ENCODE data around the gene RIPOR2. TPM values are rescaled to one million over a fixed set of nuclear protein-coding genes. Genes with fewer than 3 reads are reported as not detected.

Gene RIPOR2
- total RNA-seq, 1 donor from 2014 or later, result 9.4 TPM

GRCh38 chr6:24856901-24857670, 78.7 kb downstream of the RIPOR2 start:
- H3K9me3 Mint-ChIP-seq, result no peaks in the 10 kb centered on the region
- intact Hi-C loops (cut with micrococcal nuclease), result loop anchor here (1.0 to 5.0 kb wide), 6 partner anchors 52 to 310 kb away; no protein-coding TSS in a partner anchor
- no peaks in the 10 kb centered on the region for H3K27me3 Mint-ChIP-seq (ENCODE audit: low read depth)
- peaks cover 61% of the 10 kb centered on the region for H3K36me3 Mint-ChIP-seq (ENCODE audit: low read depth)
- DNase-seq (ENCODE audit: low spot score), result no peak
- peaks cover 59% of the 10 kb centered on the region for H3K4me1 Mint-ChIP-seq (ENCODE audit: low read depth)
- no peak overlapping the region for H3K4me3 Mint-ChIP-seq (ENCODE audit: low read depth)
- peak overlapping the region; percentile 70 for H3K27ac Mint-ChIP-seq

GRCh38 chr6:24856246-24856599, 79.5 kb downstream of the RIPOR2 start:
- intact Hi-C loops (cut with micrococcal nuclease), result loop anchor here (1.0 to 5.0 kb wide), 6 partner anchors 53 to 311 kb away; no protein-coding TSS in a partner anchor
- Mint-ChIP-seq H3K27ac (peak overlapping the region; percentile 70), H3K4me1 (ENCODE audit: low read depth) (peaks cover 54% of the 10 kb centered on the region), H3K9me3 (no peaks in the 10 kb centered on the region), H3K4me3 (ENCODE audit: low read depth) (no peak overlapping the region), H3K27me3 (ENCODE audit: low read depth) (no peaks in the 10 kb centered on the region), H3K36me3 (ENCODE audit: low read depth) (peaks cover 59% of the 10 kb centered on the region)
- DNase-seq (ENCODE audit: low spot score), result no peak

GRCh38 chr6:24855395-24856245, 80.1 kb downstream of the RIPOR2 start:
- DNase-seq (ENCODE audit: low spot score), result peak; percentile 57
- H3K4me3 Mint-ChIP-seq (ENCODE audit: low read depth), result no peak overlapping the region
- peaks cover 49% of the 10 kb centered on the region for H3K4me1 Mint-ChIP-seq (ENCODE audit: low read depth)
- no peaks in the 10 kb centered on the region for H3K9me3 Mint-ChIP-seq
- intact Hi-C loops (cut with micrococcal nuclease), result loop anchor here (1.0 to 5.0 kb wide), 6 partner anchors 53 to 312 kb away; no protein-coding TSS in a partner anchor
- H3K27ac Mint-ChIP-seq, result peak overlapping the region; percentile 31
- peaks cover 58% of the 10 kb centered on the region for H3K36me3 Mint-ChIP-seq (ENCODE audit: low read depth)
- H3K27me3 Mint-ChIP-seq (ENCODE audit: low read depth), result no peaks in the 10 kb centered on the region

GRCh38 chr6:24854077-24854666, 81.6 kb downstream of the RIPOR2 start:
- intact Hi-C loops (cut with micrococcal nuclease), result no loop called here
- Mint-ChIP-seq H3K4me3 (ENCODE audit: low read depth) (no peak overlapping the region), H3K4me1 (ENCODE audit: low read depth) (peaks cover 35% of the 10 kb centered on the region), H3K36me3 (ENCODE audit: low read depth) (peaks cover 56% of the 10 kb centered on the region), H3K9me3 (no peaks in the 10 kb centered on the region), H3K27ac (no peak overlapping the region), H3K27me3 (ENCODE audit: low read depth) (no peaks in the 10 kb centered on the region)
- DNase-seq (ENCODE audit: low spot score), result no peak

- no peak overlapping the region for H3K4me3 Mint-ChIP-seq (ENCODE audit: low read depth)
- intact Hi-C loops (cut with micrococcal nuclease), result no loop called here
- no peak for DNase-seq (ENCODE audit: low spot score)
- H3K27me3 Mint-ChIP-seq (ENCODE audit: low read depth), result no peaks in the 10 kb centered on the region
- H3K9me3 Mint-ChIP-seq, result no peaks in the 10 kb centered on the region
- peaks cover 63% of the 10 kb centered on the region for H3K36me3 Mint-ChIP-seq (ENCODE audit: low read depth)
- H3K27ac Mint-ChIP-seq, result no peak overlapping the region
- peaks cover 6% of the 10 kb centered on the region for H3K4me1 Mint-ChIP-seq (ENCODE audit: low read depth)
Observed at GRCh38 chr6:24851086-24851485, 84.7 kb downstream of the RIPOR2 start.

GRCh38 chr6:24849713-24850112, 86.0 kb downstream of the RIPOR2 start:
- H3K36me3 Mint-ChIP-seq (ENCODE audit: low read depth), result peaks cover 68% of the 10 kb centered on the region
- H3K27me3 Mint-ChIP-seq (ENCODE audit: low read depth), result no peaks in the 10 kb centered on the region
- DNase-seq (ENCODE audit: low spot score), result no peak
- no peaks in the 10 kb centered on the region for H3K9me3 Mint-ChIP-seq
- intact Hi-C loops (cut with micrococcal nuclease), result no loop called here
- no peak overlapping the region for H3K4me3 Mint-ChIP-seq (ENCODE audit: low read depth)
- H3K4me1 Mint-ChIP-seq (ENCODE audit: low read depth), result no peaks in the 10 kb centered on the region
- no peak overlapping the region for H3K27ac Mint-ChIP-seq

GRCh38 chr6:24848461-24848860, 87.3 kb downstream of the RIPOR2 start:
- DNase-seq (ENCODE audit: low spot score), result no peak
- no peaks in the 10 kb centered on the region for H3K9me3 Mint-ChIP-seq
- no peak overlapping the region for H3K27ac Mint-ChIP-seq
- no peak overlapping the region for H3K4me3 Mint-ChIP-seq (ENCODE audit: low read depth)
- H3K36me3 Mint-ChIP-seq (ENCODE audit: low read depth), result peaks cover 71% of the 10 kb centered on the region
- no peaks in the 10 kb centered on the region for H3K4me1 Mint-ChIP-seq (ENCODE audit: low read depth)
- H3K27me3 Mint-ChIP-seq (ENCODE audit: low read depth), result no peaks in the 10 kb centered on the region
- intact Hi-C loops (cut with micrococcal nuclease), result no loop called here

GRCh38 chr6:24847402-24847801, 88.4 kb downstream of the RIPOR2 start:
- H3K27ac Mint-ChIP-seq, result no peak overlapping the region
- H3K4me1 Mint-ChIP-seq (ENCODE audit: low read depth), result no peaks in the 10 kb centered on the region
- H3K27me3 Mint-ChIP-seq (ENCODE audit: low read depth), result no peaks in the 10 kb centered on the region
- H3K4me3 Mint-ChIP-seq (ENCODE audit: low read depth), result no peak overlapping the region
- peaks cover 75% of the 10 kb centered on the region for H3K36me3 Mint-ChIP-seq (ENCODE audit: low read depth)
- H3K9me3 Mint-ChIP-seq, result no peaks in the 10 kb centered on the region
- no peak for DNase-seq (ENCODE audit: low spot score)
- intact Hi-C loops (cut with micrococcal nuclease), result no loop called here

- Mint-ChIP-seq H3K4me3 (ENCODE audit: low read depth) (no peak overlapping the region), H3K27ac (no peak overlapping the region), H3K9me3 (no peaks in the 10 kb centered on the region), H3K4me1 (ENCODE audit: low read depth) (peaks cover 3% of the 10 kb centered on the region), H3K27me3 (ENCODE audit: low read depth) (no peaks in the 10 kb centered on the region), H3K36me3 (ENCODE audit: low read depth) (peaks cover 79% of the 10 kb centered on the region)
- no peak for DNase-seq (ENCODE audit: low spot score)
- intact Hi-C loops (cut with micrococcal nuclease), result no loop called here
Observed at GRCh38 chr6:24845578-24845977, 90.2 kb downstream of the RIPOR2 start.

- Mint-ChIP-seq H3K9me3 (no peaks in the 10 kb centered on the region), H3K4me1 (ENCODE audit: low read depth) (peaks cover 5% of the 10 kb centered on the region), H3K27me3 (ENCODE audit: low read depth) (no peaks in the 10 kb centered on the region), H3K36me3 (ENCODE audit: low read depth) (peaks cover 74% of the 10 kb centered on the region), H3K27ac (no peak overlapping the region), H3K4me3 (ENCODE audit: low read depth) (no peak overlapping the region)
- DNase-seq (ENCODE audit: low spot score), result no peak
- intact Hi-C loops (cut with micrococcal nuclease), result no loop called here
Observed at GRCh38 chr6:24844903-24845302, 90.9 kb downstream of the RIPOR2 start.

GRCh38 chr6:24844061-24844460, 91.7 kb downstream of the RIPOR2 start:
- H3K36me3 Mint-ChIP-seq (ENCODE audit: low read depth), result peaks cover 75% of the 10 kb centered on the region
- intact Hi-C loops (cut with micrococcal nuclease), result no loop called here
- no peaks in the 10 kb centered on the region for H3K9me3 Mint-ChIP-seq
- no peak overlapping the region for H3K4me3 Mint-ChIP-seq (ENCODE audit: low read depth)
- no peak for DNase-seq (ENCODE audit: low spot score)
- peaks cover 12% of the 10 kb centered on the region for H3K4me1 Mint-ChIP-seq (ENCODE audit: low read depth)
- H3K27me3 Mint-ChIP-seq (ENCODE audit: low read depth), result no peaks in the 10 kb centered on the region
- H3K27ac Mint-ChIP-seq, result no peak overlapping the region

- Mint-ChIP-seq H3K27ac (no peak overlapping the region), H3K36me3 (ENCODE audit: low read depth) (peaks cover 76% of the 10 kb centered on the region), H3K9me3 (no peaks in the 10 kb centered on the region), H3K4me1 (ENCODE audit: low read depth) (peaks cover 13% of the 10 kb centered on the region), H3K4me3 (ENCODE audit: low read depth) (no peak overlapping the region), H3K27me3 (ENCODE audit: low read depth) (no peaks in the 10 kb centered on the region)
- intact Hi-C loops (cut with micrococcal nuclease), result no loop called here
- DNase-seq (ENCODE audit: low spot score), result no peak
Observed at GRCh38 chr6:24840187-24840586, 95.6 kb downstream of the RIPOR2 start.

GRCh38 chr6:24838994-24839393, 96.8 kb downstream of the RIPOR2 start:
- peaks cover 5% of the 10 kb centered on the region for H3K9me3 Mint-ChIP-seq
- H3K4me1 Mint-ChIP-seq (ENCODE audit: low read depth), result peaks cover 13% of the 10 kb centered on the region
- no peaks in the 10 kb centered on the region for H3K27me3 Mint-ChIP-seq (ENCODE audit: low read depth)
- H3K36me3 Mint-ChIP-seq (ENCODE audit: low read depth), result peaks cover 82% of the 10 kb centered on the region
- H3K27ac Mint-ChIP-seq, result no peak overlapping the region
- no peak overlapping the region for H3K4me3 Mint-ChIP-seq (ENCODE audit: low read depth)
- intact Hi-C loops (cut with micrococcal nuclease), result no loop called here
- DNase-seq (ENCODE audit: low spot score), result no peak

Measured in activated T-helper 2 cell treated with anti-CD3 and anti-CD28 coated beads, Interferon-gamma antibody, Interleukin-2, Interleukin-4, amounts not matched to agents 10 μg/mL and 5 μg/mL and 100 μg/mL, durations not matched to agents 14 hours and 24 hours and 36 hours (primary cell).